ENCODE data around the gene PRICKLE2. TPM values are rescaled to one million over a fixed set of nuclear protein-coding genes. Genes with fewer than 3 reads are reported as not detected.

PRICKLE2 gene
- polyA plus RNA-seq, 1 donor (not counting 4 experiments of a cell fraction or from before 2014, with no cell fraction given) = 7.8 TPM

DNA sequence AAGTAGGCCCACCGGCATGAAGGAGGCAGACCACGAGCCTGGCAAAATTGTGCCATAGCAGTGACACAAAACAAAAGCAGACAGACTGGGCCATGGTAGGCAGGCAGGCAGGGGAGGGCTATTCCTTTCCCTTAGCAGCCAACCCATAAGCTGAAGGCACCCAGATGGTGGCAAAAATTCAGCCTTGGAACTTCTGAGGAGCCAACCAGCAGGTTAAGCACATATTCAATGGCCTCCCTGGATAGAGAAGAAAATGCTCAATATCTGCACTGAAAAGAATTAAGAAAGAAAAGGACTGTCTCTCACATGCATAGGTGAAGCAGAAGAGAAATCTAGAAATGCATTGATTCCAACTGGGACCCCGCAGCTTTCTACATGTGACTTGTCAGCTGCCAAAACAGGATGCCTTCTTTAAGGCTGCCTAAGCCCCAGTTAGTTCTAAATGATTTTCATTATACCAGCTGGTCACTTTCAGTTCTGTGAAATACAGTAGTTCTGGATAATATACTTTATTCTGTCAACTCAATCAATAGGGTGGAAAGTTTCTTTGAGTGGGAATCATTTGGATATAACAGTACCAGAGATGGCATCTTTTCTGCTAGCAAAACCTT lies 2.7 kb downstream of the PRICKLE2 start:
- H3K79me2 ChIP-seq (ENCODE audit: control insufficient read depth, insufficient read depth, low read length) = peaks cover 6% of the 10 kb centered on the region

DNA sequence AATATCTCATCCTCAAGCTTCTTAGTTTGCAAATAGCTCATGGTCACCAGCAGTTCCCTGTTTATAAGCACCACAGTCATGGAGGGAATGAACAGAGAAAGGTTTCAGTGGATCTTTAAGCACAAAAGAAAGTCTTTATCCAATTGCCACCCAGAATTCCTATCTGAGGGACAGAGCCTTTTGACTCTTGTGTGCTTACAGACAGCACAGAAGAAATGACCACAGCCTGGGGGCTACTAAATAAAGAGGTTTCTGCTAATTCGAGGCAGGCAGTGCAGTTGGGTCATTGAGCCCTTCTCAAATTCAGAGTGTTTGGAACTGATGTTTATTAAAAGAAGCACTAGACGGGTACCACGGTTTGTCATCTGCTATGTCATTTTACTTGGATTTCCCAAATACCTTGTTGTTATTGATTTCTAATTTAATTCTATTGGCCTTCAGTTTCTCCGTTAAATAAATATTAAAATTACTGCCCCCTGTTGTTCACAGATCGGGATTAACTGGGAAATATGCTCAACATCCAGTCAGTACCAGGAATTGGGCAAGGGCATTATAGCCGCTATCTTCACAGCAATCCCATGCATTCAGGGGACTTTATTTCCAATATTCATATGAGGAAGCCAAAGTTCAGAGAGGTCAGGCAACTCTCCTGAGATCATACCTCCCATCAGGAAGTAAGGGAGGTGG lies 3.6 kb downstream of the PRICKLE2 start:
- Histone ChIP-seq H3K9me1 (ENCODE audit: control insufficient read depth, extremely low read depth, insufficient read depth, low read length) (no peaks in the 10 kb centered on the region), H4K20me1 (ENCODE audit: control insufficient read depth, extremely low read depth, insufficient read depth, low read length) (no peaks in the 10 kb centered on the region), H3K79me2 (ENCODE audit: control insufficient read depth, insufficient read depth, low read length) (peaks cover 6% of the 10 kb centered on the region), H2AFZ (ENCODE audit: control insufficient read depth, low read length) (no peak overlapping the region), H3K36me3 (ENCODE audit: control insufficient read depth in 2 of 2, extremely low read depth in 1 of 2, insufficient read depth in 2 of 2, low read length in 2 of 2) (no peaks in the 10 kb centered on the region), H3K4me2 (ENCODE audit: control insufficient read depth, extremely low read depth, insufficient read depth, low read depth, low read length) (no peak overlapping the region), H3K9me3 (ENCODE audit: control insufficient read depth, low read depth, low read length) (no peaks in the 10 kb centered on the region), H3K27me3 (ENCODE audit: control insufficient read depth, extremely low read depth, insufficient read depth, low read length) (no peaks in the 10 kb centered on the region), H3K4me3 (ENCODE audit: control insufficient read depth in 2 of 3, extremely low read depth in 1 of 3, insufficient read depth in 2 of 3, low read depth in 1 of 3, low read length in 3 of 3) (no peak overlapping the region), H3K9ac (ENCODE audit: control insufficient read depth, extremely low read depth, insufficient read depth, low read length) (no peak overlapping the region), H3K27ac (ENCODE audit: control insufficient read depth, insufficient read depth, low read length) (no peak overlapping the region), H3K4me1 (ENCODE audit: control insufficient read depth, extremely low read depth, insufficient read depth, low read length) (peaks cover 29% of the 10 kb centered on the region)
- FAIRE-seq (no peak), DNase-seq (ENCODE audit: low read depth, low spot score) (no peak)
- TF ChIP-seq, protein P1, sequence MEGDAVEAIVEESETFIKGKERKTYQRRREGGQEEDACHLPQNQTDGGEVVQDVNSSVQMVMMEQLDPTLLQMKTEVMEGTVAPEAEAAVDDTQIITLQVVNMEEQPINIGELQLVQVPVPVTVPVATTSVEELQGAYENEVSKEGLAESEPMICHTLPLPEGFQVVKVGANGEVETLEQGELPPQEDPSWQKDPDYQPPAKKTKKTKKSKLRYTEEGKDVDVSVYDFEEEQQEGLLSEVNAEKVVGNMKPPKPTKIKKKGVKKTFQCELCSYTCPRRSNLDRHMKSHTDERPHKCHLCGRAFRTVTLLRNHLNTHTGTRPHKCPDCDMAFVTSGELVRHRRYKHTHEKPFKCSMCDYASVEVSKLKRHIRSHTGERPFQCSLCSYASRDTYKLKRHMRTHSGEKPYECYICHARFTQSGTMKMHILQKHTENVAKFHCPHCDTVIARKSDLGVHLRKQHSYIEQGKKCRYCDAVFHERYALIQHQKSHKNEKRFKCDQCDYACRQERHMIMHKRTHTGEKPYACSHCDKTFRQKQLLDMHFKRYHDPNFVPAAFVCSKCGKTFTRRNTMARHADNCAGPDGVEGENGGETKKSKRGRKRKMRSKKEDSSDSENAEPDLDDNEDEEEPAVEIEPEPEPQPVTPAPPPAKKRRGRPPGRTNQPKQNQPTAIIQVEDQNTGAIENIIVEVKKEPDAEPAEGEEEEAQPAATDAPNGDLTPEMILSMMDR (optimal IDR thresholded peaks at IDR 0.05 in 1 of 3, IDR thresholded peaks at IDR 0.05 in 1 of 3, conservative IDR thresholded peaks at IDR 0.05 in 1 of 3; ENCODE audit: extremely low read depth in 1 of 3, insufficient read depth in 2 of 3, low read length in 3 of 3) = no peak
- no peak for TF ChIP-seq EZH2 (IDR thresholded peaks at IDR 0.05; ENCODE audit: low read length)
- dilution Hi-C loops (cut with MboI; ENCODE audit: extremely low pct_ligation_motif_present, low sequenced_read_pairs) = no loop called here

More for the DNA sequence above, 2.7 kb downstream of the PRICKLE2 start:
- no peak overlapping the region for H3K4me3 ChIP-seq (ENCODE audit: control insufficient read depth in 2 of 3, extremely low read depth in 1 of 3, insufficient read depth in 2 of 3, low read depth in 1 of 3, low read length in 3 of 3)
- no peaks in the 10 kb centered on the region for H3K36me3 ChIP-seq (ENCODE audit: control insufficient read depth in 2 of 2, extremely low read depth in 1 of 2, insufficient read depth in 2 of 2, low read length in 2 of 2)
- FAIRE-seq (no peak), DNase-seq (ENCODE audit: low read depth, low spot score) (no peak)
- H3K4me2 ChIP-seq (ENCODE audit: control insufficient read depth, extremely low read depth, insufficient read depth, low read depth, low read length) = no peak overlapping the region
- no peaks in the 10 kb centered on the region for H4K20me1 ChIP-seq (ENCODE audit: control insufficient read depth, extremely low read depth, insufficient read depth, low read length)
- TF ChIP-seq EZH2 (IDR thresholded peaks at IDR 0.05; ENCODE audit: low read length) = no peak
- TF ChIP-seq, protein P1 (optimal IDR thresholded peaks at IDR 0.05 in 1 of 3, IDR thresholded peaks at IDR 0.05 in 1 of 3, conservative IDR thresholded peaks at IDR 0.05 in 1 of 3; ENCODE audit: extremely low read depth in 1 of 3, insufficient read depth in 2 of 3, low read length in 3 of 3) = no peak
- no peak overlapping the region for H3K27ac ChIP-seq (ENCODE audit: control insufficient read depth, insufficient read depth, low read length)
- H3K9ac ChIP-seq (ENCODE audit: control insufficient read depth, extremely low read depth, insufficient read depth, low read length) = no peak overlapping the region
- no peak overlapping the region for H2AFZ ChIP-seq (ENCODE audit: control insufficient read depth, low read length)
- dilution Hi-C loops (cut with MboI; ENCODE audit: extremely low pct_ligation_motif_present, low sequenced_read_pairs) = no loop called here
- H3K9me3 ChIP-seq (ENCODE audit: control insufficient read depth, low read depth, low read length) = no peaks in the 10 kb centered on the region
- H3K4me1 ChIP-seq (ENCODE audit: control insufficient read depth, extremely low read depth, insufficient read depth, low read length) = peaks cover 22% of the 10 kb centered on the region
- no peaks in the 10 kb centered on the region for H3K27me3 ChIP-seq (ENCODE audit: control insufficient read depth, extremely low read depth, insufficient read depth, low read length)
- H3K9me1 ChIP-seq (ENCODE audit: control insufficient read depth, extremely low read depth, insufficient read depth, low read length) = no peaks in the 10 kb centered on the region
